GM12878 (cell line): ENCODE data around the gene SLX9. TPM values are rescaled to one million over a fixed set of nuclear protein-coding genes. Genes with fewer than 3 reads are reported as not detected.

Source experiments
- ATAC-seq: fragments of 200-7000 bp; cut with Tn5 transposase; 3 replicates; pipeline ENCODE4 v1.9.1; 2020; ENCODE audit warnings: mild to moderate bottlenecking, moderate library complexity
- BruUV-seq: library from RNA; stranded (reverse); fragments of 400-500 nt; replicated peaks from 2 replicates; lab custom pipeline; 2021; lab: Mats Ljungman, UMichigan
- CTCF ChIA-PET: fragments of 300-600 bp; sonication (Branson Sonifier 250); formaldehyde crosslinking; extraction: SDS; loops from one replicate; lab custom pipeline; 2021; ENCODE audit warnings: inconsistent platforms; lab: Yijun Ruan, JAX
- POLR2A ChIA-PET: fragments of 350-600 bp; formaldehyde crosslinking; extraction: SDS; loops from one replicate; lab custom pipeline; 2021; ENCODE audit warnings: inconsistent platforms; lab: Charles Lee
- RAD21 ChIA-PET: fragments of 300-600 bp; sonication (Branson Sonifier 250); formaldehyde crosslinking; loops from one replicate; lab custom pipeline; 2023; ENCODE audit warnings: antibody characterized with exemption; ENCODE audit not compliant: unreplicated experiment; lab: Charles Lee
- SMC1A ChIA-PET: fragments of 300-600 bp; sonication (Branson Sonifier 250); formaldehyde crosslinking; loops from one replicate; lab custom pipeline; 2023; ENCODE audit not compliant: unreplicated experiment, uncharacterized antibody; lab: Charles Lee
- DNase-seq: peaks from one replicate; pipeline ENCODE4 v3.0.0-alpha.2; 2011; ENCODE audit warnings: low read depth, low spot score
- FAIRE-seq: peaks from 3 replicates; lab custom pipeline; 2011; peaks lifted over from hg19 to GRCh38; lab: Jason Lieb, UNC
- H2AFZ ChIP-seq: 2 replicates; pipeline ENCODE4 v1.6.0; 2011; ENCODE audit warnings: low read depth, low read length, control low read depth; ENCODE audit not compliant: control insufficient read depth
- H3K27ac ChIP-seq: 2 replicates; pipeline ENCODE4 v1.5.1; 2011; ENCODE audit warnings: control low read depth; ENCODE audit not compliant: control insufficient read depth, insufficient read depth
- H3K27me3 ChIP-seq, 2 experiments: replicated peaks in 1 of 2; 2 replicates each; pipeline versions ENCODE4 v1.6.0 to v1.6.1; 2011; ENCODE audit warnings: low read length in 1 of 2; ENCODE audit not compliant: control insufficient read depth in 2 of 2, insufficient read depth in 2 of 2
- H3K36me3 ChIP-seq, 2 experiments: 2 replicates each; pipeline ENCODE4 v1.5.1; 2011; ENCODE audit warnings: low read length in 1 of 2; ENCODE audit not compliant: control insufficient read depth in 2 of 2, insufficient read depth in 2 of 2
- H3K4me1 ChIP-seq: 2 replicates; pipeline ENCODE4 v1.6.1; 2011; ENCODE audit warnings: mild to moderate bottlenecking, low read length, moderate library complexity, mixed read lengths; ENCODE audit not compliant: control insufficient read depth, insufficient read depth
- H3K4me2 ChIP-seq: 2 replicates; pipeline ENCODE4 v1.6.0; 2011; ENCODE audit warnings: control low read depth; ENCODE audit not compliant: control insufficient read depth, insufficient read depth
- H3K4me3 ChIP-seq: fragments of 200-600 bp; sonication (generic); 2 replicates; pipeline ENCODE4 v1.5.1; 2016
- H3K79me2 ChIP-seq: 2 replicates; pipeline ENCODE4 v1.6.0; 2011; ENCODE audit warnings: low read length; ENCODE audit not compliant: control insufficient read depth, insufficient read depth
- H3K9ac ChIP-seq: 2 replicates; pipeline ENCODE4 v1.8.0; 2011; ENCODE audit warnings: low read length, control low read depth, mixed read lengths; ENCODE audit not compliant: control insufficient read depth, insufficient read depth
- H3K9me3 ChIP-seq: replicated peaks from 3 replicates; pipeline ENCODE4 v1.5.1; 2011; ENCODE audit warnings: mild to moderate bottlenecking, low read length; ENCODE audit not compliant: control insufficient read depth, insufficient read depth
- H4K20me1 ChIP-seq: 2 replicates; pipeline ENCODE4 v1.6.0; 2011; ENCODE audit not compliant: control insufficient read depth, insufficient read depth
- ATF7 ChIP-seq: fragments of 450-650 bp; IDR thresholded peaks from 2 replicates; pipeline ENCODE4 v1.6.1; 2016; ENCODE audit warnings: low read depth, mild to moderate bottlenecking
- FOXK2 ChIP-seq: fragments of 450-650 bp; IDR thresholded peaks from 2 replicates; pipeline ENCODE4 v1.6.1; 2017; ENCODE audit warnings: mild to moderate bottlenecking, moderate library complexity
- GABPA ChIP-seq: IDR thresholded peaks from 2 replicates; pipeline ENCODE4 v1.6.1; 2014; ENCODE audit warnings: antibody characterized with exemption, low read depth, mild to moderate bottlenecking, inconsistent platforms
- KAT2A ChIP-seq: conservative IDR thresholded peaks from 2 replicates; pipeline ENCODE4 v1.6.1; 2011; ENCODE audit warnings: low read depth, low read length; ENCODE audit not compliant: control insufficient read depth
- MEF2A ChIP-seq: IDR thresholded peaks from 2 replicates; pipeline ENCODE4 v1.6.1; 2011; ENCODE audit warnings: low read depth, mild to moderate bottlenecking, low read length, moderate library complexity; ENCODE audit not compliant: insufficient read depth
- MTA2 ChIP-seq: fragments of 450-650 bp; IDR thresholded peaks from 2 replicates; pipeline ENCODE4 v1.6.1; 2016; ENCODE audit warnings: low read depth, mild to moderate bottlenecking, moderate library complexity
- NBN ChIP-seq: fragments of 450-650 bp; IDR thresholded peaks from 2 replicates; pipeline ENCODE4 v1.6.1; 2016
- PAX5 ChIP-seq: IDR thresholded peaks from 2 replicates; pipeline ENCODE4 v1.6.1; 2011; ENCODE audit warnings: low read depth, low read length, borderline replicate concordance
- POLR2AphosphoS5 ChIP-seq: IDR thresholded peaks from 2 replicates; pipeline ENCODE4 v1.6.1; 2011; ENCODE audit warnings: mild to moderate bottlenecking, low read length, inconsistent platforms
- SIX5 ChIP-seq: IDR thresholded peaks from 2 replicates; pipeline ENCODE4 v1.6.1; 2011; ENCODE audit warnings: mild to moderate bottlenecking, low read depth, low read length, moderate library complexity; ENCODE audit not compliant: severe bottlenecking
- STAT3 ChIP-seq: IDR thresholded peaks from 2 replicates; pipeline ENCODE4 v1.6.1; 2011; ENCODE audit warnings: low read depth, low read length, improper control_type of control experiment
- TARDBP ChIP-seq: IDR thresholded peaks from 2 replicates; pipeline ENCODE4 v1.6.1; 2016; ENCODE audit warnings: borderline replicate concordance
- TCF3 ChIP-seq: IDR thresholded peaks from 2 replicates; pipeline ENCODE4 v1.6.1; 2012; ENCODE audit warnings: low read depth, mild to moderate bottlenecking, low read length, borderline replicate concordance; ENCODE audit not compliant: insufficient read depth
- WGBS: methylation state at CpG from one replicate; pipeline ENCODE4 v1.1.6; 2016; ENCODE audit warnings: low lambda C conversion rate; ENCODE audit not compliant: insufficient replicate concordance, insufficient coverage; ENCODE audit errors: missing lambda C conversion rate; 5-methylcytosine and 5-hydroxymethylcytosine counted together
- in situ Hi-C: fragments of 300-500 bp; cut with MboI; formaldehyde crosslinking; loops from 9 replicates; pipeline ENCODE4 v1.14.3; 2018; ENCODE audit warnings: mixed read lengths
- intact Hi-C: fragments of 100-400 bp; cut with micrococcal nuclease; formaldehyde crosslinking; loops from one replicate; pipeline ENCODE4 v1.14.2; 2022; ENCODE audit not compliant: unreplicated experiment
- polyA plus RNA-seq, 11 experiments: library from polyadenylated mRNA; depleted of rRNA in 4 of 11; unstranded in 6 of 11; stranded (reverse) in 5 of 11; fragments of >200 nt; fragmentation: Nextera tagmentation in 4 of 11; fragmentation: Illumina TruSeq in 1 of 11; extraction: Ambion mirVana in 4 of 11; extraction: Trizol in 1 of 11; gene quantifications; 1 replicate in 1 of 11; 2 replicates in 10 of 11; pipeline versions ENCODE4 v1.2.1 to v1.2.3, GENCODE V29; 2011 to 2016; ENCODE audit warnings: inconsistent platforms in 2 of 11, missing spikeins in 2 of 11, low read depth in 1 of 11
- total RNA-seq, 4 experiments: library from RNA; depleted of rRNA in 3 of 4; stranded (reverse); fragments of >200 nt in 3 of 4; fragmentation: Illumina TruSeq in 1 of 4; extraction: Trizol in 1 of 4; gene quantifications; 2 replicates each; pipeline versions ENCODE4 v1.2.1 to v1.2.3, GENCODE V29; 2013 to 2021
- TF ChIP-seq, protein P1 (sequence below): fragments of 450-650 bp; IDR thresholded peaks from 2 replicates; pipeline ENCODE4 v1.6.1; 2017; ENCODE audit warnings: mild to moderate bottlenecking
- TF ChIP-seq, protein P2 (sequence below): fragments of 450-650 bp; IDR thresholded peaks from 2 replicates; pipeline ENCODE4 v1.6.1; 2017; ENCODE audit warnings: antibody characterized with exemption, mild to moderate bottlenecking, moderate library complexity
- TF ChIP-seq, protein P3 (sequence below): IDR thresholded peaks from 2 replicates; pipeline ENCODE4 v1.6.1; 2012; ENCODE audit warnings: mild to moderate bottlenecking, low read depth, low read length

SLX9 gene
- total and polyA plus RNA-seq, 10 of the 15 experiments (the other 5 are each of a cell fraction or from before 2014, with no cell fraction given), result 0.69 to 81.3 (median 33.9) TPM

DNA sequence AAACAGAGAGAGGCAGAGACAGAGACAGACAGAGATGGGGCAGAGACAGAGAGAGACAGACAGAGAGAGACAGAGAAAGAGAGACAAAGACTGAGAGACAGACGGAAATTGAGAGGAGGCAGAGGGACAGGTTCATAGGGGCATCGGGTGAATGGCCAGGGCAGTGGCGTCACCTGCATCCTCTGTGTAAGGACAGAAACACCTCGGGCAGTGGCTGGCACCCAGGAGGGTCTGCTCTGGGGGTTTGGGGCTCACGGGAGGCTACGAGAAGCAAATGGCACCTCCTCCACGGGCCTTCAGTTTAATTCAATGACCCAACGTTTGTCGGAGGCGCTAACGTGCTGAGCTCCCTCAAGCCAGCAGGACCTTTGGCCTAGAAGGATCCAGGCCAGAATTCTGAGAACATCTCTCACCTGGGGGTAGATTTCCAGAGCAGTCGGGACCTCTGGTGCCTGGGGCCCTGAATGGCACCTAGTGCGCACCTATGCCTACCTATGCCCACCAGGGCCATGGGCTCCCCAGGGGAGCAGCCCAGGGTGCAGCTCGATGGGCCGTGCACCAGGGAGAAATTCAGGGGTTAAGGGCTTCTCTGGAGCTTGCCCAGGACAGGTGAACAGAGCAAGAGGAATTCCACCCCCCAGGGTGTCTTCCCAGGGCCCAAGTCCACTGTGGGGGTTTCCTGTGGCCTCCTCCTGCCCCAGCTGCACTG lies 45.7 kb upstream of the SLX9 start:
- Histone ChIP-seq H3K9me3 (no peaks in the 10 kb centered on the region), H3K4me1 (no peaks in the 10 kb centered on the region), H2AFZ (no peak overlapping the region), H3K27me3 (no peaks in the 10 kb centered on the region), H3K79me2 (no peaks in the 10 kb centered on the region)
- ChIA-PET RAD21 (interaction anchor here (2.1 to 3.9 kb wide), 2 partner anchors 35 to 39 kb away, joined by 7 to 32 read pairs; no protein-coding TSS in a partner anchor), SMC1A (interaction anchor here (1.4 to 6.1 kb wide), 2 partner anchors 13 to 39 kb away, joined by 3 to 56 read pairs; no protein-coding TSS in a partner anchor)
- WGBS, result 92% methylated on average over 15 of the region's 15 CpGs
- TF ChIP-seq MEF2A (no peak), GABPA (no peak), TARDBP (no peak), POLR2AphosphoS5 (no peak), KAT2A (no peak), NBN (no peak), FOXK2 (no peak), MTA2 (no peak), TCF3 (no peak), SIX5 (no peak), ATF7 (no peak), STAT3 (no peak), PAX5 (no peak)
- TF ChIP-seq, protein P1, sequence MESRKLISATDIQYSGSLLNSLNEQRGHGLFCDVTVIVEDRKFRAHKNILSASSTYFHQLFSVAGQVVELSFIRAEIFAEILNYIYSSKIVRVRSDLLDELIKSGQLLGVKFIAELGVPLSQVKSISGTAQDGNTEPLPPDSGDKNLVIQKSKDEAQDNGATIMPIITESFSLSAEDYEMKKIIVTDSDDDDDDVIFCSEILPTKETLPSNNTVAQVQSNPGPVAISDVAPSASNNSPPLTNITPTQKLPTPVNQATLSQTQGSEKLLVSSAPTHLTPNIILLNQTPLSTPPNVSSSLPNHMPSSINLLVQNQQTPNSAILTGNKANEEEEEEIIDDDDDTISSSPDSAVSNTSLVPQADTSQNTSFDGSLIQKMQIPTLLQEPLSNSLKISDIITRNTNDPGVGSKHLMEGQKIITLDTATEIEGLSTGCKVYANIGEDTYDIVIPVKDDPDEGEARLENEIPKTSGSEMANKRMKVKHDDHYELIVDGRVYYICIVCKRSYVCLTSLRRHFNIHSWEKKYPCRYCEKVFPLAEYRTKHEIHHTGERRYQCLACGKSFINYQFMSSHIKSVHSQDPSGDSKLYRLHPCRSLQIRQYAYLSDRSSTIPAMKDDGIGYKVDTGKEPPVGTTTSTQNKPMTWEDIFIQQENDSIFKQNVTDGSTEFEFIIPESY, result no peak
- TF ChIP-seq, protein P2, sequence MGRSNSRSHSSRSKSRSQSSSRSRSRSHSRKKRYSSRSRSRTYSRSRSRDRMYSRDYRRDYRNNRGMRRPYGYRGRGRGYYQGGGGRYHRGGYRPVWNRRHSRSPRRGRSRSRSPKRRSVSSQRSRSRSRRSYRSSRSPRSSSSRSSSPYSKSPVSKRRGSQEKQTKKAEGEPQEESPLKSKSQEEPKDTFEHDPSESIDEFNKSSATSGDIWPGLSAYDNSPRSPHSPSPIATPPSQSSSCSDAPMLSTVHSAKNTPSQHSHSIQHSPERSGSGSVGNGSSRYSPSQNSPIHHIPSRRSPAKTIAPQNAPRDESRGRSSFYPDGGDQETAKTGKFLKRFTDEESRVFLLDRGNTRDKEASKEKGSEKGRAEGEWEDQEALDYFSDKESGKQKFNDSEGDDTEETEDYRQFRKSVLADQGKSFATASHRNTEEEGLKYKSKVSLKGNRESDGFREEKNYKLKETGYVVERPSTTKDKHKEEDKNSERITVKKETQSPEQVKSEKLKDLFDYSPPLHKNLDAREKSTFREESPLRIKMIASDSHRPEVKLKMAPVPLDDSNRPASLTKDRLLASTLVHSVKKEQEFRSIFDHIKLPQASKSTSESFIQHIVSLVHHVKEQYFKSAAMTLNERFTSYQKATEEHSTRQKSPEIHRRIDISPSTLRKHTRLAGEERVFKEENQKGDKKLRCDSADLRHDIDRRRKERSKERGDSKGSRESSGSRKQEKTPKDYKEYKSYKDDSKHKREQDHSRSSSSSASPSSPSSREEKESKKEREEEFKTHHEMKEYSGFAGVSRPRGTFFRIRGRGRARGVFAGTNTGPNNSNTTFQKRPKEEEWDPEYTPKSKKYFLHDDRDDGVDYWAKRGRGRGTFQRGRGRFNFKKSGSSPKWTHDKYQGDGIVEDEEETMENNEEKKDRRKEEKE, result no peak
- TF ChIP-seq, protein P3, sequence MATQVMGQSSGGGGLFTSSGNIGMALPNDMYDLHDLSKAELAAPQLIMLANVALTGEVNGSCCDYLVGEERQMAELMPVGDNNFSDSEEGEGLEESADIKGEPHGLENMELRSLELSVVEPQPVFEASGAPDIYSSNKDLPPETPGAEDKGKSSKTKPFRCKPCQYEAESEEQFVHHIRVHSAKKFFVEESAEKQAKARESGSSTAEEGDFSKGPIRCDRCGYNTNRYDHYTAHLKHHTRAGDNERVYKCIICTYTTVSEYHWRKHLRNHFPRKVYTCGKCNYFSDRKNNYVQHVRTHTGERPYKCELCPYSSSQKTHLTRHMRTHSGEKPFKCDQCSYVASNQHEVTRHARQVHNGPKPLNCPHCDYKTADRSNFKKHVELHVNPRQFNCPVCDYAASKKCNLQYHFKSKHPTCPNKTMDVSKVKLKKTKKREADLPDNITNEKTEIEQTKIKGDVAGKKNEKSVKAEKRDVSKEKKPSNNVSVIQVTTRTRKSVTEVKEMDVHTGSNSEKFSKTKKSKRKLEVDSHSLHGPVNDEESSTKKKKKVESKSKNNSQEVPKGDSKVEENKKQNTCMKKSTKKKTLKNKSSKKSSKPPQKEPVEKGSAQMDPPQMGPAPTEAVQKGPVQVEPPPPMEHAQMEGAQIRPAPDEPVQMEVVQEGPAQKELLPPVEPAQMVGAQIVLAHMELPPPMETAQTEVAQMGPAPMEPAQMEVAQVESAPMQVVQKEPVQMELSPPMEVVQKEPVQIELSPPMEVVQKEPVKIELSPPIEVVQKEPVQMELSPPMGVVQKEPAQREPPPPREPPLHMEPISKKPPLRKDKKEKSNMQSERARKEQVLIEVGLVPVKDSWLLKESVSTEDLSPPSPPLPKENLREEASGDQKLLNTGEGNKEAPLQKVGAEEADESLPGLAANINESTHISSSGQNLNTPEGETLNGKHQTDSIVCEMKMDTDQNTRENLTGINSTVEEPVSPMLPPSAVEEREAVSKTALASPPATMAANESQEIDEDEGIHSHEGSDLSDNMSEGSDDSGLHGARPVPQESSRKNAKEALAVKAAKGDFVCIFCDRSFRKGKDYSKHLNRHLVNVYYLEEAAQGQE, result no peak
- TF ChIP-seq, all 136 proteins: peak for 0
- DNase-seq, result no peak
- H3K4me3 ChIP-seq, result no peak overlapping the region
- intact Hi-C loops (no loop called here), in situ Hi-C loops (no loop called here)
- no peak overlapping the region for H3K9ac ChIP-seq
- ChIA-PET CTCF (interaction anchor here (0.8 to 5.5 kb wide), 10 partner anchors 12 to 243 kb away, joined by 3 to 80 read pairs (median 4); no protein-coding TSS in a partner anchor), POLR2A (interaction anchor here (1.1 to 2.8 kb wide), 2 partner anchors 34 to 38 kb away, joined by 3 to 9 read pairs; no protein-coding TSS in a partner anchor)
- H4K20me1 ChIP-seq, result no peaks in the 10 kb centered on the region
- peaks cover 3 to 13% of the 10 kb centered on the region in 2 experiments; a peak in 3 of 4 replicates for H3K36me3 ChIP-seq
- no peak overlapping the region for H3K27ac ChIP-seq
- FAIRE-seq, result no peak
- ATAC-seq, result no peak
- no TSS peak for BruUV-seq
- no peak overlapping the region for H3K4me2 ChIP-seq
